GM21529 (cell line): ENCODE results near the gene BANF2.

Experiments
- ATAC-seq: cut with Tn5 transposase; IDR thresholded peaks from one replicate; pipeline ENCODE4 v1.9.1; 2021; ENCODE audit not compliant: unreplicated experiment

Gene BANF2

GRCh38 chr20:17663486-17663885 is 36.3 kb upstream of the BANF2 start:
- ATAC-seq = no peak

GRCh38 chr20:17664025-17664633 is 35.6 kb upstream of the BANF2 start:
- ATAC-seq = no peak

GRCh38 chr20:17665756-17666155 is 34.0 kb upstream of the BANF2 start:
- ATAC-seq = no peak

- ATAC-seq = no peak
Observed at GRCh38 chr20:17666481-17666880, 33.3 kb upstream of the BANF2 start.

GRCh38 chr20:17667445-17667844 is 32.3 kb upstream of the BANF2 start:
- no peak for ATAC-seq

GRCh38 chr20:17668432-17668831 is 31.3 kb upstream of the BANF2 start:
- no peak for ATAC-seq

GRCh38 chr20:17669306-17669931 is 30.3 kb upstream of the BANF2 start:
- no peak for ATAC-seq

- ATAC-seq = no peak
Observed at GRCh38 chr20:17671011-17671410, 28.8 kb upstream of the BANF2 start.

- ATAC-seq = no peak
Observed at GRCh38 chr20:17671565-17671964, 28.2 kb upstream of the BANF2 start.

- no peak for ATAC-seq
Observed at GRCh38 chr20:17673084-17673483, 26.7 kb upstream of the BANF2 start.

GRCh38 chr20:17674722-17675518 is 24.8 kb upstream of the BANF2 start:
- no peak for ATAC-seq

- no peak for ATAC-seq
Observed at GRCh38 chr20:17675519-17676377, 24.0 kb upstream of the BANF2 start.

GRCh38 chr20:17676378-17676759 is 23.4 kb upstream of the BANF2 start:
- ATAC-seq = no peak

- no peak for ATAC-seq
Observed at GRCh38 chr20:17676942-17677341, 22.8 kb upstream of the BANF2 start.

- no peak for ATAC-seq
Observed at GRCh38 chr20:17678295-17678694, 21.5 kb upstream of the BANF2 start.

GRCh38 chr20:17678886-17679285 is 20.9 kb upstream of the BANF2 start:
- ATAC-seq = no peak

GRCh38 chr20:17679941-17680835 is 19.6 kb upstream of the BANF2 start:
- ATAC-seq = no peak

GRCh38 chr20:17680836-17681725 is 18.7 kb upstream of the BANF2 start:
- ATAC-seq = peak; percentile 42

GRCh38 chr20:17681726-17682102 is 18.1 kb upstream of the BANF2 start:
- peak; percentile 8 for ATAC-seq
